Upper lobe of left lung (tissue), 4 donors: Measurements from ENCODE around the gene DLX4.

Experiments
- EP300 ChIP-seq, 4 donors: sonication (generic); formaldehyde crosslinking; IDR thresholded peaks; one replicate each; pipeline ENCODE4 v1.5.1; 2017; ENCODE audit warnings: antibody characterized with exemption in 4 of 4, control low read depth in 2 of 4
- POLR2A ChIP-seq, 4 donors: fragments of 450-650 bp; IDR thresholded peaks; one replicate each; pipeline ENCODE4 v1.5.1; 2016 to 2017; ENCODE audit warnings: antibody characterized with exemption in 4 of 4, mild to moderate bottlenecking in 2 of 4
- POLR2AphosphoS5 ChIP-seq, 2 donors: sonication (generic); formaldehyde crosslinking; IDR thresholded peaks; one replicate each; pipeline ENCODE4 v1.5.1; 2017; ENCODE audit warnings: antibody characterized with exemption in 2 of 2
- TF ChIP-seq, protein P1 (sequence below), 6 experiments: fragments of 450-650 bp in 4 of 6; fragments of 200-600 bp in 2 of 6; sonication (generic) in 2 of 6; IDR thresholded peaks; one replicate each; pipeline ENCODE4 v1.5.1; 2016 to 2019; ENCODE audit warnings: antibody characterized with exemption in 6 of 6

DNA sequence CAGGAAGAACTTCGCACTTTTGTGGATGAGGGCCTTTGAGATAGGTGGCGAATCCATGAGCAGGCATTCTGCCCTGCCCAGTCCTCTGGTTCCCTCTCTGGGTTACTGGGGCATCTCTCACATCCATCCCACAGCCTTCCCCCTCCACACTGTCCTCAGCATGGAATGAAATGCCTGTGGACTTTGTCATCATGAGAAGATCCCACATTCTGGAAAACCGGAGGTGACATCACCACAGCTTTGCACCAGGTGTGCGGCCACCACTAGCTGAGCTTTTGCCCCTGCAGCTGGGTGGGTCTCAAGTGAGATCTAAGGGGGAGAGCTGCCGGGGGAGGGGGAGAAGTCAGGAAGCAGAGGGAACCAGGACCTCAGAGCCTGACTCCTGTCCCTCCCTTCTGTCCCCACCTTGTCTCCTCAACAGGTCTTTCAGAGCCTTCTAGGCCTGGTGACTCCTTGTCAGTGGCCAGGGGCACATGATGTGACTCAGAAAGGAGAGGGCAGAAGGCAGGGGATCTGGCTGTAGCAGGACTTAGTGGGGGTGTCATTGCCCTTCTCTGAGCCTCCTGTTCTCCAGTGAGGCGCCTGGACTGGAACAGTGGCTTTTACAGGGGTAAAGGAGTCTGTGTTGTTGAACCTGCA lies 40.0 kb upstream of the DLX4 start:
- TF ChIP-seq, protein P1, sequence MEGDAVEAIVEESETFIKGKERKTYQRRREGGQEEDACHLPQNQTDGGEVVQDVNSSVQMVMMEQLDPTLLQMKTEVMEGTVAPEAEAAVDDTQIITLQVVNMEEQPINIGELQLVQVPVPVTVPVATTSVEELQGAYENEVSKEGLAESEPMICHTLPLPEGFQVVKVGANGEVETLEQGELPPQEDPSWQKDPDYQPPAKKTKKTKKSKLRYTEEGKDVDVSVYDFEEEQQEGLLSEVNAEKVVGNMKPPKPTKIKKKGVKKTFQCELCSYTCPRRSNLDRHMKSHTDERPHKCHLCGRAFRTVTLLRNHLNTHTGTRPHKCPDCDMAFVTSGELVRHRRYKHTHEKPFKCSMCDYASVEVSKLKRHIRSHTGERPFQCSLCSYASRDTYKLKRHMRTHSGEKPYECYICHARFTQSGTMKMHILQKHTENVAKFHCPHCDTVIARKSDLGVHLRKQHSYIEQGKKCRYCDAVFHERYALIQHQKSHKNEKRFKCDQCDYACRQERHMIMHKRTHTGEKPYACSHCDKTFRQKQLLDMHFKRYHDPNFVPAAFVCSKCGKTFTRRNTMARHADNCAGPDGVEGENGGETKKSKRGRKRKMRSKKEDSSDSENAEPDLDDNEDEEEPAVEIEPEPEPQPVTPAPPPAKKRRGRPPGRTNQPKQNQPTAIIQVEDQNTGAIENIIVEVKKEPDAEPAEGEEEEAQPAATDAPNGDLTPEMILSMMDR (IDR thresholded peaks at IDR 0.05), result no peak
- TF ChIP-seq EP300 (IDR thresholded peaks at IDR 0.05), result no peak
- no peak for TF ChIP-seq POLR2A (IDR thresholded peaks at IDR 0.05)
- TF ChIP-seq POLR2AphosphoS5 (IDR thresholded peaks at IDR 0.05), result no peak
